A549 (cell line): ENCODE results near the gene IGSF11. TPM values are rescaled to one million over a fixed set of nuclear protein-coding genes. Genes with fewer than 3 reads are reported as not detected.
A peak's percentile ranks its signal among the peaks of the same experiment; 100 is the strongest.

ENCODE experiments used
- ATAC-seq, 2 experiments: fragments of 200-7000 bp in 1 of 2; fragments of >200 bp in 1 of 2; cut with Nextera tagmentation in 1 of 2; cut with Tn5 transposase in 1 of 2; 3 replicates each; pipeline versions ENCODE4 v1.8.0 to v1.9.1; 2018 to 2020; ENCODE audit warnings: mild to moderate bottlenecking in 1 of 2, moderate library complexity in 1 of 2
- CTCF ChIA-PET: fragments of 300-600 bp; sonication (Branson Sonifier 250); formaldehyde crosslinking; extraction: SDS; loops from one replicate; lab custom pipeline; 2021; ENCODE audit warnings: antibody characterized with exemption, inconsistent platforms; lab: Yijun Ruan, JAX
- POLR2A ChIA-PET: fragments of 350-600 bp; formaldehyde crosslinking; extraction: SDS; loops from one replicate; lab custom pipeline; 2021; ENCODE audit warnings: antibody characterized with exemption, inconsistent platforms; lab: Yijun Ruan, JAX
- DNase-seq, 2 experiments: peaks; one replicate each; pipeline versions ENCODE4 v3.0.0 to v3.0.0-alpha.2; 2011 to 2016; ENCODE audit warnings: low read depth in 1 of 2, low spot score in 1 of 2
- FAIRE-seq: peaks from 2 replicates; lab custom pipeline; 2011; peaks lifted over from hg19 to GRCh38; lab: Jason Lieb, UNC
- H3K27ac ChIP-seq, 2 experiments: fragments of >200 bp; sonication (Bioruptor Twin); formaldehyde crosslinking; 3 replicates each; pipeline ENCODE4 v1.5.1; 2016 to 2017
- H3K4me1 ChIP-seq: fragments of >200 bp; sonication (Bioruptor Twin); formaldehyde crosslinking; 3 replicates; pipeline ENCODE4 v1.6.1; 2016
- H3K4me2 ChIP-seq: fragments of >200 bp; sonication (Bioruptor Twin); formaldehyde crosslinking; 3 replicates; pipeline ENCODE4 v1.6.1; 2016
- H3K4me3 ChIP-seq: fragments of >200 bp; sonication (Bioruptor Twin); formaldehyde crosslinking; 3 replicates; pipeline ENCODE4 v1.5.1; 2016
- H3K9me3 ChIP-seq: fragments of >200 bp; sonication (Bioruptor Twin); formaldehyde crosslinking; 3 replicates; pipeline ENCODE4 v1.6.1; 2016
- CBX2 ChIP-seq: fragments of 200-600 bp; sonication (generic); IDR thresholded peaks from 2 replicates; pipeline ENCODE4 v1.6.1; 2016; ENCODE audit warnings: low read depth, mild to moderate bottlenecking, borderline replicate concordance
- CEBPB ChIP-seq, 2 experiments: fragments of >200 bp in 1 of 2; sonication (Bioruptor Twin) in 1 of 2; formaldehyde crosslinking in 1 of 2; IDR thresholded peaks; 2 replicates each; pipeline ENCODE4 v1.6.1; 2012 to 2016
- CTCF ChIP-seq: fragments of >200 bp; sonication (Bioruptor Twin); formaldehyde crosslinking; IDR thresholded peaks from 3 replicates; pipeline ENCODE4 v1.5.1; 2016
- ESRRA ChIP-seq: fragments of 150-350 bp; IDR thresholded peaks from 2 replicates; pipeline ENCODE4 v1.6.1; 2014; ENCODE audit warnings: mild to moderate bottlenecking, low read length, borderline replicate concordance
- FOXS1 ChIP-seq: fragments of 250-450 bp; sonication (Bioruptor Pico); IDR thresholded peaks from 2 replicates; pipeline ENCODE4 v1.5.0; 2020; ENCODE audit warnings: mild to moderate bottlenecking, moderate library complexity
- HEYL ChIP-seq: fragments of 250-450 bp; sonication (Bioruptor Pico); IDR thresholded peaks from 2 replicates; pipeline ENCODE4 v1.8.0; 2021; ENCODE audit warnings: mild to moderate bottlenecking, moderate library complexity
- HMGXB4 ChIP-seq: fragments of 250-450 bp; sonication (Bioruptor Pico); IDR thresholded peaks from 2 replicates; pipeline ENCODE4 v1.5.0; 2021; ENCODE audit warnings: mild to moderate bottlenecking, moderate library complexity, borderline replicate concordance
- KDM1A ChIP-seq: fragments of 200-600 bp; sonication (generic); IDR thresholded peaks from 2 replicates; pipeline ENCODE4 v1.6.1; 2016; ENCODE audit warnings: low read depth, mild to moderate bottlenecking
- KDM5A ChIP-seq: fragments of 200-600 bp; sonication (generic); IDR thresholded peaks from 2 replicates; pipeline ENCODE4 v1.6.1; 2016; ENCODE audit warnings: antibody characterized with exemption, mild to moderate bottlenecking
- MAX ChIP-seq: IDR thresholded peaks from 2 replicates; pipeline ENCODE4 v1.6.1; 2012
- NFE2L2 ChIP-seq: fragments of 150-350 bp; conservative IDR thresholded peaks from 2 replicates; pipeline ENCODE4 v1.6.1; 2014; ENCODE audit warnings: low read length
- NPAS2 ChIP-seq: fragments of 250-450 bp; sonication (Bioruptor Pico); IDR thresholded peaks from 2 replicates; pipeline ENCODE4 v1.8.0; 2022; ENCODE audit warnings: mild to moderate bottlenecking, moderate library complexity, borderline replicate concordance
- PBX3 ChIP-seq: IDR thresholded peaks from 2 replicates; pipeline ENCODE4 v1.6.1; 2012
- RCOR1 ChIP-seq: fragments of 150-350 bp; IDR thresholded peaks from 2 replicates; pipeline ENCODE4 v1.6.1; 2014; ENCODE audit warnings: antibody characterized with exemption, low read length, low read depth
- RFX5 ChIP-seq: fragments of 450-650 bp; IDR thresholded peaks from 2 replicates; pipeline ENCODE4 v1.7.1; 2014; ENCODE audit warnings: antibody characterized with exemption, mild to moderate bottlenecking, moderate library complexity
- RNF2 ChIP-seq: fragments of 200-600 bp; sonication (generic); IDR thresholded peaks from 2 replicates; pipeline ENCODE4 v1.6.1; 2016; ENCODE audit warnings: low read depth, mild to moderate bottlenecking, antibody characterized with exemption, moderate library complexity, borderline replicate concordance
- SREBF2 ChIP-seq: fragments of 450-650 bp; IDR thresholded peaks from 2 replicates; pipeline ENCODE4 v1.6.1; 2014; ENCODE audit warnings: mild to moderate bottlenecking, moderate library complexity
- TP53 ChIP-seq: fragments of 250-450 bp; sonication (Bioruptor Pico); IDR thresholded peaks from 2 replicates; pipeline ENCODE4 v1.5.0; 2021; ENCODE audit warnings: mild to moderate bottlenecking, moderate library complexity
- USF2 ChIP-seq: fragments of 450-650 bp; IDR thresholded peaks from 2 replicates; pipeline ENCODE4 v1.6.1; 2014; ENCODE audit warnings: antibody characterized with exemption
- ZNF302 ChIP-seq: fragments of 250-450 bp; sonication (Bioruptor Pico); IDR thresholded peaks from 2 replicates; pipeline ENCODE4 v1.9.0; 2021; ENCODE audit warnings: inconsistent platforms, mild to moderate bottlenecking, moderate library complexity
- WGBS: methylation state at CpG from one replicate; pipeline ENCODE4 v1.1.6; 2017; ENCODE audit errors: missing lambda C conversion rate; 5-methylcytosine and 5-hydroxymethylcytosine counted together
- polyA plus RNA-seq, 4 experiments: library from polyadenylated mRNA; depleted of rRNA in 3 of 4; stranded (reverse); fragments of >200 nt; fragmentation: RNase III in 1 of 4; extraction: RNeasy Plus Mini Kit Qiagen cat#74134 plus additional on column Dnase treatment in 1 of 4; gene quantifications; 2 replicates in 3 of 4; 3 replicates in 1 of 4; pipeline ENCODE4 v1.2.3, GENCODE V29; 2011 to 2017

The IGSF11 gene
- polyA plus RNA-seq, 2 of the 4 experiments (the other 2 are of a cell fraction) = 5.2 to 21.7 TPM

GRCh38 chr3:118938183-118938961 lies 96.3 kb downstream of the IGSF11 start (continued):
- TF ChIP-seq MAX = no peak
- TF ChIP-seq, all 56 proteins: peak for 4

GRCh38 chr3:118936811-118937210 lies 97.8 kb downstream of the IGSF11 start:
- ATAC-seq = no peak

GRCh38 chr3:118932822-118933558 lies 101.7 kb downstream of the IGSF11 start:
- H3K27ac ChIP-seq = peak overlapping the region in 1 of 2 experiments; percentile 14; a peak in 1 of 6 replicates
- CTCF ChIA-PET = interaction anchor here (1.0 to 1.2 kb wide), 2 partner anchors 10 to 49 kb away, joined by 3 read pairs; no protein-coding TSS in a partner anchor
- FAIRE-seq = no peak
- H3K9me3 ChIP-seq = no peaks in the 10 kb centered on the region
- TF ChIP-seq CEBPB (IDR thresholded peaks at IDR 0.05) (no peak), ZNF302 (CRISPR knock-in tag) (no peak), NFE2L2 (no peak), HEYL (CRISPR knock-in tag) (no peak), KDM5A (no peak), FOXS1 (no peak), HMGXB4 (CRISPR knock-in tag) (no peak)
- peaks cover 9% of the 10 kb centered on the region for H3K4me1 ChIP-seq
- no peak for DNase-seq
- H3K4me2 ChIP-seq = no peak overlapping the region
- POLR2A ChIA-PET = no interaction called here
- no peak for ATAC-seq
- no peak overlapping the region for H3K4me3 ChIP-seq
- 78% methylated on average over 5 of the region's 5 CpGs for WGBS

More at GRCh38 chr3:118936811-118937210, 97.8 kb downstream of the IGSF11 start:
- DNase-seq = peak in 1 of 2 experiments; percentile 16
- 0% methylated on average over 1 of the region's 1 CpG for WGBS
- H3K9me3 ChIP-seq = no peaks in the 10 kb centered on the region
- no peak overlapping the region; a peak in 1 of 6 replicates for H3K27ac ChIP-seq
- POLR2A ChIA-PET = no interaction called here
- TF ChIP-seq CBX2 (no peak), CEBPB (IDR thresholded peaks at IDR 0.05) (peak in 1 of 2 experiments; percentile 37; a peak in 1 of 4 replicates)
- peaks cover 22% of the 10 kb centered on the region for H3K4me1 ChIP-seq
- CTCF ChIA-PET = interaction anchor here (2.1 kb wide), 1 partner anchor 98 kb away, joined by 8 read pairs; the partner anchor contains the start of gene IGSF11
- no peak overlapping the region for H3K4me3 ChIP-seq
- peak overlapping the region; percentile 17; the same call in 1 of the 3 replicates for H3K4me2 ChIP-seq
- FAIRE-seq = no peak

- FAIRE-seq (no peak), ATAC-seq (no peak), DNase-seq (no peak)
- TF ChIP-seq RCOR1 (no peak), NPAS2 (CRISPR knock-in tag) (no peak), SREBF2 (no peak), USF2 (no peak), HMGXB4 (CRISPR knock-in tag) (no peak), CTCF (no peak), RNF2 (no peak), FOXS1 (no peak), PBX3 (no peak), KDM1A (no peak), RFX5 (no peak), ESRRA (no peak), TP53 (CRISPR knock-in tag) (no peak)
- ChIA-PET CTCF (no interaction called here), POLR2A (no interaction called here)
- Histone ChIP-seq H3K27ac (no peak overlapping the region), H3K4me3 (no peak overlapping the region), H3K4me1 (peaks cover 4% of the 10 kb centered on the region; the same call in 1 of the 3 replicates), H3K9me3 (no peaks in the 10 kb centered on the region), H3K4me2 (no peak overlapping the region)
- 95% methylated on average over 2 of the region's 2 CpGs for WGBS
Observed at GRCh38 chr3:118931996-118932395, 102.7 kb downstream of the IGSF11 start.
